ENCODE data around the gene RAPGEF5. TPM values are rescaled to one million over a fixed set of nuclear protein-coding genes. Genes with fewer than 3 reads are reported as not detected.

The RAPGEF5 gene
- total and polyA plus RNA-seq, 10 of the 15 experiments (the other 5 are each of a cell fraction or from before 2014, with no cell fraction given) = 0.38 to 4.0 (median 1.6) TPM; not detected in 1

DNA sequence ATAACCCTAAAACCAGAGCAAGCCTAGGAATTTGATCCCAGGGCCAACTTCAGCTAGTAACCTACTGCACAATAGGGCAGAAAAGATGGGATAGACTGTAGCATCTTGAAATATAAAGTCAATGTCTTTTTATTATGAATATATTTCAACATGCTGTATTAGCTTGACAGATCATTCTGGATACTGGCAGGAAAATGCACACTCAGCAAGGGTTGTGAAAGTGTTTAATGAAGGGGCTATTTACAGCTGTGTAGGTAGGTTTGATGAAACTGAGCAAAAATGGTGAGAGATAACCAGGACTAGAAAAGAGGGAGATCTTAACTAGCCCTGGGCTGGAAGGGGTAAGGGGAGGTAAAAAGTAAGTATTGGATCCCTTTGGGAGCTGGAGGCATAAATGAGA, 156.2 kb downstream of the RAPGEF5 start (continued):
- no peak for TF ChIP-seq CEBPB (IDR thresholded peaks at IDR 0.05; ENCODE audit: borderline replicate concordance in 1 of 2, low read depth in 2 of 2, low read length in 2 of 2)

DNA sequence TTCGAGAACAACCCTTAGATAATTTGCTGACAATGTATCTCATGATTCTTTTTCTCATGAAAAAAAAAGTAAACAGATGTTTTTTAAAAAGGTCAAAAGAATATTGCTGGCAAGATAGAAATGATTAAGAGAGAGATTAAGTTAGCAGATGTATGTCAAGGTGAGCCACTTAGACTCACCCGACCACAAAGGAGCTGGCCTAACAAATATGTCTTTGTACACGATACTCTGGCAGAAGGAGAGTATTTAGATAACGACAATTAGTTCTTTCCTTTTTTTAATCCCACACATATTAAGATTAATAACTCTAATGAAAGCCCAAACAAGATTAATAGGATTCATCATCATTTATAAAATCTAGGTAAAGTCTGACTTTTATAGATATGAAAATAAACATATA, 156.7 kb downstream of the RAPGEF5 start:
- no peaks in the 10 kb centered on the region for H3K27me3 ChIP-seq (replicated peaks in 1 of 2; ENCODE audit: control insufficient read depth in 2 of 2, insufficient read depth in 2 of 2, low read length in 1 of 2)
- ChIA-PET RAD21 (ENCODE audit: unreplicated experiment) (no interaction called here), CTCF (interaction anchor here (0.5 to 1.2 kb wide), 3 partner anchors 16 to 252 kb away, joined by 3 read pairs; no protein-coding TSS in a partner anchor), POLR2A (interaction anchor here (0.5 kb wide), 1 partner anchor 40 kb away, joined by 3 read pairs; no protein-coding TSS in a partner anchor), SMC1A (ENCODE audit: uncharacterized antibody, unreplicated experiment) (interaction anchor here (0.7 to 1.7 kb wide), 5 partner anchors 11 to 260 kb away, joined by 3 to 5 read pairs (median 3); no protein-coding TSS in a partner anchor)
- FAIRE-seq (no peak), DNase-seq (ENCODE audit: low read depth, low spot score) (no peak), ATAC-seq (no peak)
- in situ Hi-C loops (cut with MboI) = no loop called here
- H3K27ac ChIP-seq (ENCODE audit: control insufficient read depth, insufficient read depth) = no peak overlapping the region
- WGBS (ENCODE audit: insufficient coverage, insufficient replicate concordance, low lambda C conversion rate, missing lambda C conversion rate) = 52% methylated on average over 4 of the region's 4 CpGs
- no peak for TF ChIP-seq NR2F1 (conservative IDR thresholded peaks at IDR 0.05)
- no peak for TF ChIP-seq FOS (IDR thresholded peaks at IDR 0.05; ENCODE audit: borderline replicate concordance, extremely low read depth, insufficient read length)
- TF ChIP-seq, protein P1, sequence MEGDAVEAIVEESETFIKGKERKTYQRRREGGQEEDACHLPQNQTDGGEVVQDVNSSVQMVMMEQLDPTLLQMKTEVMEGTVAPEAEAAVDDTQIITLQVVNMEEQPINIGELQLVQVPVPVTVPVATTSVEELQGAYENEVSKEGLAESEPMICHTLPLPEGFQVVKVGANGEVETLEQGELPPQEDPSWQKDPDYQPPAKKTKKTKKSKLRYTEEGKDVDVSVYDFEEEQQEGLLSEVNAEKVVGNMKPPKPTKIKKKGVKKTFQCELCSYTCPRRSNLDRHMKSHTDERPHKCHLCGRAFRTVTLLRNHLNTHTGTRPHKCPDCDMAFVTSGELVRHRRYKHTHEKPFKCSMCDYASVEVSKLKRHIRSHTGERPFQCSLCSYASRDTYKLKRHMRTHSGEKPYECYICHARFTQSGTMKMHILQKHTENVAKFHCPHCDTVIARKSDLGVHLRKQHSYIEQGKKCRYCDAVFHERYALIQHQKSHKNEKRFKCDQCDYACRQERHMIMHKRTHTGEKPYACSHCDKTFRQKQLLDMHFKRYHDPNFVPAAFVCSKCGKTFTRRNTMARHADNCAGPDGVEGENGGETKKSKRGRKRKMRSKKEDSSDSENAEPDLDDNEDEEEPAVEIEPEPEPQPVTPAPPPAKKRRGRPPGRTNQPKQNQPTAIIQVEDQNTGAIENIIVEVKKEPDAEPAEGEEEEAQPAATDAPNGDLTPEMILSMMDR (IDR thresholded peaks at IDR 0.05 in 2 of 3, conservative IDR thresholded peaks at IDR 0.05 in 1 of 3; ENCODE audit: control insufficient read depth in 2 of 3, extremely low read depth in 1 of 3, insufficient read depth in 1 of 3, low read depth in 3 of 3, low read length in 3 of 3) = no peak
- no peak for TF ChIP-seq RCOR1 (conservative IDR thresholded peaks at IDR 0.05; ENCODE audit: low read depth, low read length)
- TF ChIP-seq SRF (IDR thresholded peaks at IDR 0.05; ENCODE audit: low read depth in 2 of 2, low read length in 2 of 2) = no peak
- H3K9ac ChIP-seq (ENCODE audit: control insufficient read depth, insufficient read depth, low read length) = no peak overlapping the region
- H3K4me1 ChIP-seq (ENCODE audit: control insufficient read depth, insufficient read depth, low read length) = no peaks in the 10 kb centered on the region
- no TSS peak for BruUV-seq (replicated peaks)
- no peaks in the 10 kb centered on the region for H3K79me2 ChIP-seq (ENCODE audit: control insufficient read depth, insufficient read depth, low read length)
- no peaks in the 10 kb centered on the region for H3K9me3 ChIP-seq (replicated peaks; ENCODE audit: control insufficient read depth, insufficient read depth, low read length)
- intact Hi-C loops (cut with micrococcal nuclease; ENCODE audit: unreplicated experiment) = no loop called here
- no peaks in the 10 kb centered on the region for H4K20me1 ChIP-seq (ENCODE audit: control insufficient read depth, insufficient read depth)
- H3K4me2 ChIP-seq (ENCODE audit: control insufficient read depth, insufficient read depth) = no peak overlapping the region
- no peak overlapping the region for H2AFZ ChIP-seq (ENCODE audit: control insufficient read depth, low read depth, low read length)
- H3K4me3 ChIP-seq = no peak overlapping the region
- H3K36me3 ChIP-seq (ENCODE audit: control insufficient read depth in 2 of 2, insufficient read depth in 2 of 2, low read length in 1 of 2) = no peaks in the 10 kb centered on the region

Data from GM12878 (cell line).